HG03457 (cell line): ENCODE data around the gene ULK3.

Source experiments
- ATAC-seq: cut with Tn5 transposase; IDR thresholded peaks from one replicate; pipeline ENCODE4 v1.9.1; 2021; ENCODE audit warnings: moderate number of reproducible peaks; ENCODE audit not compliant: unreplicated experiment

Gene ULK3

DNA sequence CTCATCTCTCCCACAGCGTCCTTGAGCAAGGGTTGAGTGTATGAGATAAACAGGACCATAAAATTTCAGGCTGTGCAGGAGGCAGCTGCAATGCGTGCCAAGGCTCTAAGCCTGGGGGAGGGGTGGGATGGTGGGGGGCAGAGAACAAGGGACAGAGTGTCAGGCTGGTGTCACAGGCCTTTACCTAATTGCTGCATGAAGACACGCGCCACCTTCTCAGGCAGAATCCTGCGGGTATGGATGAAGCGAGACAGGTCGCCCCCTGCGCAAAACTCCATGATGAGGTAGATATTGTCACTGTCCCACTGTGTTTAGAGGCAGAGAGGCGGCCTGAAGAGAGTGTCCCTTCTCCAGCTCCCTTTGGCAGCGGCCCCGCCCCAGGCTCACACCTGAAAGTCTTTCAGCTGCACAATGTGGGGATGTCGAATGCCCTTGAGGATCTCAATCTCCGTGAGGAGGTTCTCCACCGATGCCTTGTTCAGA is 1.0 kb downstream of the ULK3 start:
- no peak for ATAC-seq

DNA sequence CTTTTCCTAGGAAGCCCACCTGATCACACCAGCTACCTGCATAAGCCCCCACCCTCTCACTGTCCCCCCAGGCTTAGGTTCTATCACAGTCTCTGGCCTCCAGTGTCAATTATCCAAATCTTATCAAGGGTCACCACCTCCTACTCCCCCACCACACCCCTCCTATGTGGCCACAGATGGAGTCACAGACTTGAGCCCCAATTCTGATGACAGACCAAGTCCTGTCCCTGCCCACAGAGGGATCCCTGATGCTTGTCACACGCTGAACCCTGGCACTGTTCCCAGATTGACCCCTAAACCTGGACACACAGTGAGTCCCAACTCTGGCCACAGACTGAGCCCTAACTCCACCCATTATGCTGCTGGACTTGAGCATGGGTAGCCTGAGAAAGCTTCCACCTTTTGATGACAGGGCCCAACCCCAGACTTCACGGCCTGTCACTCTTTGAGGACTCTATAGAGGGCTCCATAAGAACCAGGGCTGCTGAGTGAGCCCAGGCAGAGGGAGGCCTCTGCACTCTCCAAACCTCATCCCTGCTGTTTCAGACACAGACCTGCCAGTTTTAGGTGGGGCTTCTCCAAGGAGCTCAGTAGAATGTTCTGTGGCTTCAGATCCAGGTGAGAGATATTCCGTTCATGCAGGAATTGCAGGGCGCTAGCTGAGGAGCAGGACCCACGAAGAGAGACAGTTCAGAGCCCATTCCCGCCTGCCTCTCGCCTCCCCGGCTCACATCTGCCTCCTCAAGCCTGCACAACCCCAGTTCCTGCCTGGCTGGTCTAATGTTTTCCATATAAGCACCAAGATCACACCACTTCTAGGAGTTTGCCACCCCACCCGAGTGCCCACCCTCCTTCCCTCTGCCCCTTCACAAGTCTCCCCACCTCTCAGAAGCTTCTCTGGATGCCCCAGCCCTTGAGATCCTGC is 1.8 kb downstream of the ULK3 start:
- ATAC-seq: no peak

DNA sequence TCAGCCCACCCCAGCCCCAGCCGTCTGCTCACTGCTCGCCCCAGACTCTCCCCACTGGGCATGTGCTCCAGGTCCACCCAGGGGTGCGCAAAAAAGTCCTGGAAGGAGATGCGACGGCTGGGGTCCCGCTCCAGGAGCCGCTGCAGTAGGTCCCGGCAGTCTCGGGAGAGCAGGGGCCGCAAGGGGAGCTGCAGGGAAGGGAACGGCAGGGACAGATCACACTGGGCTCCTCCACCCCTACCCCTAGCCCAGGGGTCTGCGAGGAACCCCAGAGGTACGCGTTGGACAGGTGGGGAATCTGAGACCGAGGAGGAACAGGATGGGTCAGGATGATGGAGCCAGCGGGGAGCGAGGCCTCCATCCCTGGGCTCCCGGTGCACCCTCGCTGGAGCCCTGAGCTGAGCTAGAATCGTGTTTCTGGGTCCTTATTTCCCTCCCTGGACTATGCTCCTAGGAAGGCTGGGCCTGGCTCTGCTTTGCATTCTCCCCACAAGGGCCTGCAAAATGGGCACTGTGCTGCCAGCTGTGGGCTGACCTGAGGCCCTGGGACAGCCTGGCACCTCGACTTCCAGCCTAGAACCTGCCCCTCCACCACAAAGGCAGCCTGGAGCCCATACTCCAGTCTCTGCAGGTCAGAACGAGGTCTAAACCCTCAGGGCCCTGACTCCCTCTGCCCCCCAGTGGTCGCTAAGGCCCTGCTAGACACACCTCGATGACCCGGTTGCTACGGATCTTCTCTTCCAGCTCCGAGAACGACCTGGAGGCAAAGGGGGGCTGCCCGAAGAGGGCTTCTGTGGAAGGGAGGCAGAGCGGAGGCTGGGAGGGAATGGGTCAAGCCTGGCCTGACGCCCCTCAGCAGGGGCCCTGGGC is 3.2 kb downstream of the ULK3 start:
- no peak for ATAC-seq

DNA sequence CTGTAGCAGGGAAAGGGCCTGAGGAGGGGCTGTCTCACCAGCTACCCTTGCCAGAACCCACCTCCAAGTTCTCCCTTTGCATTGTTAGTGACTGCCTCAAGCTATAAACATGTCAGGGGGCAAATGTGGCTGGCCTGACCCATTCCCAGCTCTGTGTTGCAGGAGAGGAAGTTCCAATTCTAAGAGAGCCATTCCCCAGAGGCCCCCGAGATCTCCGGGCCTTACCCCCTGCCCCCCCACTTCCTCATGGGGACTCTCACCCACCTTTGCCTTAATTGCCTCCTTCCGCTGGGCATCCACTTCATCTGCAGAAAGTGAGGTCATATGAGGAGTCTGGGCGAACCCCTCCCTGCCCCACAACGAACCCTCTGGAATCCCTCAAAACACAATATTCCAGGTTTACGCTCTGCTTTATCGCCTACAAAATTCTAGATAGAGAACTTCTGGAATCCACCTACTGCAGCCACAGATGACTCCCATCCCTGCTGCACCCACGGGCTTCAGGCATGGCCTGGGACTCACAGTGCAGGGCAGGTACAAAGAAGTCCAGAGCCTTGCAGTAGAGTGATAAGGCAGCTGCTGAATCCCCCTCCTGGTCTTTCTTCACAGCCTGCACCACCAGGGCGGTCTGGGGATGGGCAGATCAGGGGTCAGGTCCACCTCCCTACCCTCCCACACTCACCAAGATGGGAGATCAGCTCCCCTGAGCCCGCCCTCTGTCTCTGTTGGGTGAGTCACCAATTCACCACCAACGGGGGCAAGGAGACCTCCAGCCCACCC is 4.0 kb downstream of the ULK3 start:
- ATAC-seq: no peak

DNA sequence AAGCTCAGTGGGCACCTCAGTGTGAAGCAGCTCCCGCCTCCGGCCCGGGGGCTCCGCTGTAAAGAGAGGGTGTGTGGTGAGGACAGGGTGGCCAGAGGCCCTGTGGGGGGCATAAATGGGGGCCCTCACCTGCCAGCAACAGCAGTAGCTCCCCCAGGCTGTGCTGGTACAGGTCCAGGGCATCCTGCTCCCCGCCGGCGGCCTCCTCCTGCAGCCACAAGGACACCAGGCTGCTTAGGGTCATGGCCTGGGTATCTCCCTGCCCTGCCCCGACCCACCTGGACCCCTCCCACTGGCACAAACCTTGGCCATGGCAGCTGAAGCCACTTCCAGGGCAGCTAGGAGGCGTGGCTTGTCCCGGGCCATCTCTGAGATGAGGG is 4.8 kb downstream of the ULK3 start:
- ATAC-seq: no peak

DNA sequence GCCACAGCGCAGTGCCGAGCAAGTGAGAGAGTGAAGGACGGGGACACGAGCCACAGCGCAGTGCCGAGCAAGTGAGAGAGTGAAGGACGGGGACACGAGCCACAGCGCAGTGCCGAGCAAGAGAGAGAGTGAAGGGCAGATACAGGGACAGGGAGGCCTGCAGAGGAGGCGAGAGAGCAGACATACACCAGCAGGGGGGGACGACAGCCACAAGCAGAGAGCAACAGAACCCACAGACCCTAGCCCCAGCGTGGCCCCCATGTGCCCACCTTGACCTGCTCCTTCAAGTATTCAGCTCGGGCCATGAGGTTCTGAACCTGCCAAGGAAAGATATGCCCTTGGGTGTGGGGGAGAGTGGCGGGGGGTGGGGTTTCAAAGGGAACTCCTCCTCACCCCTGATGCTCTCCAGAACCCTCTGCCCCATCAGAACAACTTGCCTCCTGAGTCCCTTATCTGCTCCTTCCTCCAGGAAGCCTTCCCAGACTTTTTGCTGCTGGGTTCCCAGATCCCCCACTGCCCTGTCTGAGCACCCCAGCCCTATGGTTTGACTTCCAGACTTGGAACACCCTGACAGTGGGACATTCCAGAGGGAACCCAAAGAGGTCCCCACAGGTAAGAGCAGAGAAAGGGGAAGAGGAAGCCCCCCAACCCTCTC is 5.3 kb downstream of the ULK3 start:
- no peak for ATAC-seq

DNA sequence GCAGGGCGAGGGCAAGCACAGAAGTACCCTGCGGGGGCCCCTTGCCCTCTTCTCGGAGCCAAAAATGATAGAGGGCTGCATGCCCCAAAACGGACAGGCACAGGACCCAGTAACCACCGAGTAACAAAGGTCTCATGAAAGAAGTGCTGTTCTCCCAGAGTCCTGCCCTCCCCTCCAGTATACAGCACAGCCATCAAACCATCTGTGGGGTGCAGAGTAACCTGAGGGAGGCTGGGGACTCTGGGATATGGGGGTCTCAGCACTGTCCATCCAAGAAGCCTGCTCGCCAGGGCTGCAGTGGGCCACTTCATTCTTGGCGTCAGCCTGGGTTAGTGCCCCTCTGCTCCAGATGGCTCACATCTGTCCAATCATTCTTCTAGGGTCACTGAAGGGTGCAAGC is 6.1 kb downstream of the ULK3 start:
- ATAC-seq: no peak

DNA sequence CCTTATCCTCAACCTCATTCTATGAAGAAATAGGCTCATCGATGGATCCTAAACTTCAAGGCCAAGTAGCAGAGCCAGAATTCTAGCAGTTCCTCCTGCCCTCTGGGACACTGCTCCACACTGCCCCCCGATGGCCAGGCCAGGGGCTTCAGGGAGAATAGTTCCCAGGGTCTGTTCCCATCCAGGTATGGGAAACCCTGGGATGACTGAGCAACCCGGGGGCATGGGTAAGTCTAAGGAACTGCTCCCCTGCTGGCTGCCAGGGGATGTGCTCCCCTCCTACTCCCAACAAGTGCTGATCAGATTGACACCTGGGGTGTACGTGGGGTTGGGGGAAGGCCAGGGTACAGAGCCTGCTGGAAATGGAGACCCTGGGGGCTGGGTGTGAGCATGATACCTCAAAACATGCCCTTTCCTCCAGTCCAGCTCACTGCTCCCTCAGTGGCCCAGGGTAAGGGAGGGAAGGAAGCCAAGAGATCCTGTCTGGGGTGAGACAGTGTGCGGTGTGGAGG is 7.6 kb downstream of the ULK3 start:
- no peak for ATAC-seq

DNA sequence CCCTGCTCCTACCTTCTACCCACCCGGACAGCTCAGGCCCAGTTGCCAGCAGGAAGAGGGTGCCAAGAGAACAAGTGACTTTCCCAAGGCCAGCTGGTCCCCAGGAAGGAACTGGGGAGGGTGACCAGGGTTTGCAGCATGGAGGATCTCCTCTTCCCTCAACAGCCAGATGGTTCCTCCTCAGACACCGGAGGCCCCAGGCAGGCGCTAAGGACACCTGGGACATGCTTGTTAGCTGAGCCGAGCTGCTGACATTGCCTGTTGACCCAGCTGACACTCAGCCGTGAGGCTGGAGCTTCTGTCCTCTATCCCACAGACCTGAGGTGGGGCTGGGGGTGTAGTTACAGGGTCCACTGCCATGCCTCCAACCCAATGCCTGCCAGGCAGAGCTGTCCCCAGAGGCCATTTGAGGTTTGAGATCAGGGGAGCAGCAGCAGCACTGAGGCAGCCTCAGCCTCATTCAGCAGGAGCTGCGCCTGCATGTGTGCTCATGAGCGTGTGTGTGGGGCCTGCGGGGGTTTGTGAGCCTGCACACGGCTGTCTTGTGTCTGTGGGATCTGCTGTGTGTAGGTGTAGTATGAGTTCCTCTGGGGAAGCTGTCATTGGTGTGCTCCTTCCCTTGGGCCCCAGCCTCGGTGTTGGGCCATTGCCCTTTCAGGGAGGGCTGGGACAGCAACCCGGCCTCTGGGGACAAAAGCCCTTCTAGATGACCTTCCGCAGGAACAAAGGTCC is 9.4 kb downstream of the ULK3 start:
- no peak for ATAC-seq

DNA sequence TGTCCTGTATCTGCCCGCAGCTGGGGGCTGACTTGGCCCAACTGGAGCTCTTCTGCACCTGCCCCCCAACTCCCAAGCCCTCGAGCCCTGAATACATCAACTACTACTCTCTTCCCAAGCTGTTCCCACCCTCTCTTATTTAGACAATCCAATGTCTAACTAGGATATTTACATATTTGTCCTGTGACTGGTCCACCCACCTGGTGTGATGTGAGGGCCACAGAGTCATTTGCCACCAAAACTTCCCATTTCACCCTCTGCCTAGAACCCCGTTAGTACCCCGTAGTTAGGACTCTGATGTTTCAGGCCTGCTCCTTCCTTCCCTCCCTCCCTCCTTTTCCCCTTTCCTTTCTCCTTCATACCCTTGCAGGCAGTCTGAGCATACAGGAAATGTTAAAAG is 10.1 kb downstream of the ULK3 start:
- no peak for ATAC-seq

DNA sequence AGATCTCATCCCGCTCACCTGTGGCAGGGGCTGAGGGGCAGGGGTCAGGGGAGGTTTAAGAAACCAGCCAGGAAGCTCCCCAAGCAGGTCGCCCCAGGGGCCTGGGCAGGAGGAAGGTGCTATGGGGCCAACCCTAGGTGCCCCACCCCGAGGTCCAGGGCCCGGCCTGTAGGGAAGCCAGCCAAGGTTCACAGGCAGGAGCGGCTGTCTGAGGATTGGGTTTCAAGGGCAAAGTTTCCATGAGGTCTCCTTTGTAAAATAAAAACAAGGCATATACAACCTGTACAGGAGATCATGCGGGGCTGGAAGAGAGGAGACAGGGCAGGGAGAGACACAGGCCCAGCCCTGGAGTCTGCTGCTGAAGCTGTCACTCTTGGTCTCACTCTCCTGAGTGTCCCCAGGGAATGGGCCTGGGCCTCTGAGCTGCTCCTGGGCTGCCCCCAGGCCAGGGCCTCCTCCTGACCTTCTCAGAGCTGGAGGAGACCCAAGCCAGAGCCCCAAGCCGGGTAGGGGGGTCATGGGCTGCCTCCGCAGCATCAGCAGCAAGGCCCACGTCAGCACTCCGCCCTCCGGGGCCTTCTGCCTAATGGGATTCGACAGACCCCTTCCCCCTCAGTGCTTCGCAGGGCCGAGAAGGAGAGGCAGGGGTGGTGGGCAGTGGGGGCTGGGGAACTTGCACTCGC is 11.0 kb downstream of the ULK3 start:
- no peak for ATAC-seq

DNA sequence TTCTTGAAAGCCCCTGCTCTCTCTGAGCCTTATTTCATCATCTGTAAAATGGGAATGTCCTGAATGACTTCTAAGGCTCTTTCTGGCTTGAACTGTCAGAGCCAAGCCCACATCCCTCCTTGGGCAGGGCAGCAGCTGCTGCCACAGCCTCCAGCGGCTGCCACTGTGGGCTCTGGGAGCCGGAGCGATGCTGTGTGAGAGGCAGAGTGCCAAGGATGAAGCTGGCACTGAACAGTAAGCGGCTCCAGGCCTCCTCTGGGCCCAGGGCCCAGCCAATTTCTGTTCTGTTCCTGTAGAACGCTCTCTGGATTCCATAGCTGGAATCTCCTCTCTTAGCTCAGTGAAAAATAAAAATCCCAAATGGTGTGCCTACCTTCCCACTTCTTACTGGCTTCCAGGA is 12.1 kb downstream of the ULK3 start:
- ATAC-seq: no peak

DNA sequence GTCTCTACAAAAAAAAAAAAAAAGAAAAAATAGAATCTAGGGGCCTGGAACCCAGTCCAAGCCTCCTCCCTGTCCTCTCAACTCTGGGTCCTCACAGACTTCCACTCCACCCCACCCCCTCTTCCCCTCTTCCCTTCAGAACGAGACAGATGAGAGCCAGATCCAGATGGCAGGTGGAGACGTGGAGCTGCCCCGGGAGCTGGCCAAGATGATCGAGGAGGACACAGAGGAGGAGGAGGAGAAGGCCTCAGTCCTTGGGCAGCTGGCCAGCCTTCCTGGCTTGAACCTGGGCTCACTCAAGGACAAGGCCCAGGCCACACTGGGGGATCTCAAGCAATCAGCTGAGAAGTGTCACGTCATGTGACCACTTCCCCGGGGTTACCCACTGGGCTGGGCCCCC is 13.0 kb downstream of the ULK3 start:
- ATAC-seq: no peak

DNA sequence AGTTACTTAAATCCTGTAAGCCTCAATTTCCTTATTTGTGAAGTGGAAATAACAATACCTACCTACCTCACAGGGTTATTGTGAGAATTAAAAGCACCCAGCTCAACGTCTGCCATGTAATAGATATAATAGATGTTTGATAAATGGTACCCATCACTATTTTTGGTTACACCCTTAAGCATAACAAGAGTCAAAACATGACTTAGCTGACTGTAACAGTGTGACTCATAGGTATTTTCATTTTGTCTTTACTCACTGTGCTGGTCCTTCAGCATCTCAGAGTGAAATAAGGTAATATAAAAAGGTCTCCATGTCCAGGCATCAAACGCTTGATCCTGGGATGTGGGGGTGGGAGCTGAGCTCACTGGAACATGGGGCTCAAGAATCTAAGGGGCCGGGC is 13.5 kb downstream of the ULK3 start:
- no peak for ATAC-seq

DNA sequence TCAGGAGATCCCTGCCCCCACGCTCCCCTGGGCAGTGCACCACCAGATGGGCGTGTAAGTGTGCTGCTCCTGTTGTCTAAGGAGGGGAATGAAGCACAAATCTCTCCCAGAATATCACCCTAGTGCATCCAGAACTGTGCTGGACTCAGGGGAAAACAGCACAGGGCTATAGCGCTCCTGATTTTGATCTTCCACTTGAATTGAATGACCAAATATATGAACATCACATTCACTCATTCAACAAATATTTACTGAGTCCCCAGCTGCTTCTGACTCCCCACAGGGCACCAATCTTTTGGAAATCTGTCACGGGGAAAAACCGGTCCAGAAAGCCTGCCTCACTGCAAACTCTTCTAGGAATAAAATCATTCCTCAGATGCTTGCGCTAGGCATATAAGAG is 14.1 kb downstream of the ULK3 start:
- ATAC-seq: no peak

DNA sequence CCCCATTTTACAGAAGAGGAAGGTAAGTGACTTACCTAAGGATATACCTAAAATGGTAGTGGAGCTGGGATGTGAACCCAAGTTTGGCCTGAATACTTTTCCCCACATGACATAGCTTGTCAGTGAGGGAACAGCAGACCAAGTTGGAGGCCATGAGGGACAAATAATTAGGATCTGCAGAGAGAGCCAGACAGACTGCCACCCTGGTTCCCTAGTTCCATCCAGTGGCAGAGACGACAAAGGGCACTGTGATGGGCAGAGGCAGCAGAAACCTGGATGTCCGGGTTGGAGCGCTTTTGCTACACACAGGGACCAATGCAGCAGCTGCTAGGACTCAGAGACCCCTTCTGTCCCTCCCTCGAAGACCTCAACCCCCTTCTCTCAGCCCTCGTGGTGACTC is 15.3 kb downstream of the ULK3 start:
- ATAC-seq: no peak

DNA sequence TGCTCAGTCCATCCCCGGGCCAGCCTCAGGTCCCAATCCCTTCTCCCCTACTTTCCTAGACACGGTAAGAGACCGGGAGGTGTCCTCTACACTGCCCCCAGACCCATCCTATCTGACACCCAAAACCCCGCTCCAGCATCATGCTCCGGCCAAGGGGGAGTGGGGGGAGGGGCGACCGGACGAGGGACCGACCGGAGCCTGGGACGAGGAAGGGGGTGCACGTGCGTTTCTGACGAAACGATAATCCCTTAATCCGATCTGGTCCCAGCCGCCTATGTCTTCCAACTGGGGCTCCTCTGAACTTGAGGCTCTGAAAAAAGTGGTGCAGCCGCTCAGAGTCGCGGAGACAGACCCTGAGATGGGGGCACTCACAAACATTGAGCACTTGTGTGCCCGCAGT is 16.0 kb downstream of the ULK3 start:
- ATAC-seq: no peak

DNA sequence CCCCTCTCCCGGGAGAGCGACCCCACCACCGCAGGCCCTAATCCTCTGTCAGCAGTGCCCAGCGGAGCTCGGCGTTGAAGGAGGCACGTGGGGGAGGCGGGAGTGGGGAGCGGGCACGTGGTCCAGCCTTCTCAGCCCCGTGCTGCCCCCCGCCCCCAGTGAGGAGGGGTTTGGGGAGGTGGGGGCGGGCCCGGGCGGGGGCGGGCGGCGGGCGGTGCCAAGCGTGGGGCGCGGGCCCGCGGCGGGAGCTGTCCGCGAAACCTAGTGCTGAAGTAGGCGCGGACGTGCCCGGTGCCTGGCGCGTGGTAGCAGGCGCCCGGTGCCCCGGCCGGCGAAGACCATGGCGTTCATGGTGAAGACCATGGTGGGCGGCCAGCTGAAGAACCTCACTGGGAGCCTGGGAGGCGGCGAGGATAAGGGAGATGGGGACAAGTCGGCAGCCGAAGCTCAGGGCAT is 16.6 kb downstream of the ULK3 start, which contains the start of gene CPLX3:
Gene CPLX3, plus strand, starts transcription at position 264 of the 456 bp plus-strand sequence. Its CDS starts 77 bp downstream, at position 341.
- ATAC-seq: no peak

DNA sequence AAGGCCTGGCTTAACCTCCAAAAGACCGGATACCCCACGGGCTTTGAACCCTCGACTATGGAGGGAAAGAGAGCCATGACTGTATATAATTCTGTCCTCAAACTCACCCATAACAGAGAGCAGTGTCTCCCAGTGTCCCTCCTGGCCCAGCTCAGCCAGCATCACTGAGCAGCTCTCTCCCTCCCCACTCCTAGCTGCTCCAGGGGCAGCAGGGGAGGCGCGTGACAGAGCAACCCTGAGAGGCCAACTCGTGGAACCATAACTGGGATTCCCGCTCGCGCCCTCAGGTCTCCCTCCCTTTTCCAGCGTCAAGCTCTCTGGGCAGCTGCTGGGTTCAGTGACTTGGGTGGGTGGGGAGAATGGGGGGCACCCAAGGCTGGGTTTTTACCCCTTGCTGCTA is 17.1 kb downstream of the ULK3 start:
- no peak for ATAC-seq
